Tongue (tissue), 2 donors: ENCODE results near the gene R3HDM2. TPM values are rescaled to one million over a fixed set of nuclear protein-coding genes. Genes with fewer than 3 reads are reported as not detected.

Experiments used
- DNase-seq: peaks from one replicate; pipeline ENCODE4 v3.0.0-alpha.2; 2015
- total RNA-seq: library from RNA; depleted of rRNA; stranded (reverse); fragments of >200 nt; gene quantifications from one replicate; pipeline ENCODE4 v1.2.3, GENCODE V29; 2014

Gene R3HDM2
- total RNA-seq, 1 donor from 2014 or later, result 40.0 TPM

DNA sequence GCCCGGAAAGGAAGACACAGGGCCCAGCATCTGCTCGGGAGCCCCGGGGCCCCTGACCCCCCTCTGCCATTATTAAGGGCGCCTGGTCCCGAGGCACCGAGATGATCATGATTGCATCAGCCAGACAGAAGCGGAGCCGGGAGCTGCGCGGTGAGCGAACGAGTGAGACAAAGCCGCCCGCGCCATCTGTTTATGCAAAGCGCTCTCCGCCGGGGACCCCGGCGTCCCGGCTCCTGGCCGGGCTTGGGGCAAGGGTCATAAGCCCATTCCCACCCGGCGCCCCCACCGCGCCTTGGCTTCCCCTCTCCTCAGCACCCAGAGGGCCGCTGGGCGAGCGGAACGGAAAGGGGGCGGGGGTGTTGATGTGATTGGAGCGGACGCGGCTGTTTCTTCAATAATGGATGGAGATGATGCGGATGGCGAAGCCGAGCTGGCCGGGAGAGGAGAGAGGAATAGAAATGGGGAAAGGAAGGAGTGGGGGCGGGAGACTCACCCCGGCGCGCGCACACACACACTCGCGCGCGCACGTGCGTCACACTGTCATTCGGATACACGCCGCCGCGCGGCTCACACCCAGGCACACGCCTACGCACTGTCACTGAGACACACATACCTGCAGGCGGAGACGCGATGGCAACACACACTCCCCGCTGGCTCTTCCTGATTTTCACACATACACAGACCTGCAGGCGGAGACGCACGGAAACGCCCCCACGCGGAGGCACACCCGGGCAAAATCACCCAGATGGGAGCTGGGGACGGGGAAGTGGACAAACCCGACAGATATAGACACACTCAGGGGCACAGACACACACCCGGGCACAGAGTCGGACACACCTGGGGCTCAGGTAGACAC, 190.5 kb downstream of the R3HDM2 start:
- DNase-seq, result no peak

DNA sequence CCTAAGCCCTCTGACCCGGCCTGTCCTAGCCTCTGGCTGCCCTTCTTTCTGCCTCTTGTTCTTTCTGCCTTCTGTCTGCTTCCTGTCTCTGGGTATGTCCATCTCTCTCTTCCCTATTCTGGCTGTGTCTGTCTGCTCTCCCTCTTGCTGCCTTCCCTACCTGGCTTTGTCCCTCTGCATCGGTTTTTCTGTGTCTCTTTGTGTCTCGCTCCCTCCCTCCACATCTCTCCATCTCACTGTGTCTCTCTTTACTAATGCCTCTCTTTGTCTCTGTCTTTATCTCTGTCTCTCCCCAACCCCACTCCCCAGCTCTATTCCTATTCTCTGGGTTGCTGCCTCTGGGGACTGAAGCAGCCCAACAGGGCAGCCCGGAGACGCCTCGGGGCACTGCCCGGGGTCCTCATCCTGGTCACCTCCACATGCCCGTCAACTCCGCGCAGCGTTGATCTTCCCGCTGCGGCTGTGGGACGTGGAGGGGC, 191.2 kb downstream of the R3HDM2 start:
- no peak for DNase-seq

DNA sequence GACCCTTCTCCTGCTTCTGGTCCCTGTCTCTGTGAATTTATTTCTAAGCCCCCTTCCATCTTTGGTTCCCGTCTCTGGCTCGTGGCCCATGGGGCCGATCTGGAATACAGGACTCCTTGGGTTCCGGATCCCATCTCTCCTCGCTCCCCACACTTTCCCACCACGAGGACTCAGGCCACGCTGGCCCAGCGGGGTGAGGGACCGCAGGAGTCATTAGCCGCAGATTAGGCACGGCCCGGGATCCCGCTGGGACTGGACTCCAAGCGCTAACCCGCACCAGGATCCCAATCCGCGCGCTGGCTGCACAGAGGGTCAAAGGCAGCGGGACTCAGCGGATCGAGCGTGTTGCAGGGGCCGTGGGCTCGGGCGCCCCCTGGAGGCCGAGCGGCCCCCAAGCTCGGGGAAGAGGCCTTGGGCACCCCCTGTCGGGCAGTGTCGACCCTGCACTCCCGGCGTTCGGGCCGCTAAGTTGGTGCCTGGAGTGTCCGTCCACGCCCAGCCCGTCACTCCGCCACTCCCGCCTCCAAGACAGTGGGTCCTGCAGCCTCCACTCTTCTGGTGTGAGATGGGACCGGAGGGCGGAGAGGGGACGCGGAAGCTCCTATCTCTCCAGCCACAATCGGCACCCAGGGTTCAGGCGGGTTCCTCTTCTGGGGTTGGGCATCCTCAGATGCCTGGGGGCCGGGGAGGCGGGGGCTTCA, 191.8 kb downstream of the R3HDM2 start:
- DNase-seq, result peak; percentile 93

GRCh38 chr12:57237932-57238853, 192.7 kb downstream of the R3HDM2 start:
- no peak for DNase-seq

DNA sequence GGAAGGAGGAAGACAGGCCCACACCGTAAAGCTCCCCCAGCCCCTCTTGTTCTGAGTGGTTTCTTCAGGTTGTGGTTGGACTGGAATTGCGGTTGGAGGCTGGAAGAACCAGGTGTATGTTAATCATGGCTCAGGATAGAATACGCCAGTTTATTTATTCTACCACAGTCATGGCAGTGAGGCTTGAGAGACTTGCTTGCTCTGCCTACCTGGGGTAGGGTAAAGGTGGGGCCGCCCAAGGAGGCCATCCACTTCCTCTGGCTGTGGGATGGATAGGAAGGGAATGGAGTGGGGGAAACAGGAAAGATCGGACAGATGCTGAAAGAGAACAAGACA, 193.3 kb downstream of the R3HDM2 start:
- DNase-seq, result no peak

- peak; percentile 79 for DNase-seq
Measured at GRCh38 chr12:57236925-57237595, 193.8 kb downstream of the R3HDM2 start.

DNA sequence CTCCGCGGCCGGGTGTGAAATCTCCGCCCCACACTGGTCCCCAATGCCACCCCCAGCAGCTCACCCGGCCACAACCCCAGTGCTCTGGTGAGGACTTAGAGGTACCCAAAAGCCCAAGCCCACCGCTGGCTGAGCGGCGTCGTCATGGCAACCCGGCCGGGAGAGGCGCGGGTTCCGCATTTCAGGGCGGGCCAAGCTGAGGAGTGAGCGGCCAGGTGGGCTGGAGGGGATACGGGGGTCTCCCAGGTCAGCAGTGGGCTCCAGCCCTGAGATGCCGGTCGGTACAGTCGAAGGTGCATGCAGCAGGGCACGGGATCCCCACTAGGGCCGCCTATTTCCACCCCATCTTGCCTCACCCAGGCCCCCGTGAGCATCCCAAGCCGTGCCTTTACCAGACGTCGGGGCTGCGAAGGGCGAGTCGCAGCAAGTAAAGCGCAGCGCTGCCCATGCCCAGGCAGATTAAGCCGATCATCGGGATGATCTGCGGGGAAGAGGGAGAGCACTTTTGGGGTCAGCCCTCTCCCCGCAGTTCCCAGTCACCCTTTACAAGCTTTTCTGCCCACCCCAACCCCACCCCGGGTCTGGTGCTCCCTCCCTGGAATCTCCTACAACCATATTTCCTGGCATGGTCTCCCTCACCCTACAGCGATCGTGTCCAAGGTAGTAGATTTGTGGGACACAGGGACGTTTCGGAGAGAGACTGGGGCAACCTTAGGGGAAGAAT, 194.5 kb downstream of the R3HDM2 start:
- no peak for DNase-seq

- no peak for DNase-seq
Measured at GRCh38 chr12:57235728-57236131, 195.1 kb downstream of the R3HDM2 start.

GRCh38 chr12:57235017-57235727, 195.7 kb downstream of the R3HDM2 start:
- peak; percentile 67 for DNase-seq

GRCh38 chr12:57234571-57235016, 196.2 kb downstream of the R3HDM2 start:
- no peak for DNase-seq

- no peak for DNase-seq
Measured at GRCh38 chr12:57234233-57234570, 196.6 kb downstream of the R3HDM2 start.

DNA sequence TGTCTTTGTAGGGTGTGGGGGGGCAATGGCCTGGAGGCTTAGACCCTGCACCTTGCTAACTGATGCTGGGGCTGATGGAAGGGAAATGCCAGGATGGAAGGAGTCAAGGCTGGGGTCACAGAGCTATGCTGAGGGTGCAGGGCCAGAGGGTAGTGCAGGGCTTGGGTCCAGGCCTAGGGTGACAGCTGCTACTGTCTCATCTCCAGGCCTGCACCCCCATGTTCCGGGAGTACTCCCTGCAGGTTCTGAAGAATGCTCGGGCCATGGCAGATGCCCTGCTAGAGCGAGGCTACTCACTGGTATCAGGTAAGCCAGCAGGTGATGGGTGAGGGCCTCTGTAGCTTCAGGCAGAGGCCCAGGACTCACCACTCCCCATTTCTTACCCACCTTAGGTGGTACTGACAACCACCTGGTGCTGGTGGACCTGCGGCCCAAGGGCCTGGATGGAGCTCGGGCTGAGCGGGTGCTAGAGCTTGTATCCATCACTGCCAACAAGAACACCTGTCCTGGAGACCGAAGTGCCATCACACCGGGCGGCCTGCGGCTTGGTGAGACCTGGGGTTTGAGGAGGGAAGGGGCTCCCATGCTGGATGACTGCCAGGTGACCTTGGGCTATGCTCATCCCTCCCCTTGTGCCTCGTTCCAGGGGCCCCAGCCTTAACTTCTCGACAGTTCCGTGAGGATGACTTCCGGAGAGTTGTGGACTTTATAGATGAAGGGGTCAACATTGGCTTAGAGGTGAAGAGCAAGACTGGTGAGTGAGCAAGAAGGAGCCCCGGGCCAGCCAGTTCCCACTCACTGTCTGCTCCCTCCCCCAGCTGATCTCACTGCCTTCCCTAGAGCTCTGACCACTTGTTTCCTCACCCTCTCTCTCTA, 197.2 kb downstream of the R3HDM2 start:
- no peak for DNase-seq

GRCh38 chr12:57232156-57232756, 198.6 kb downstream of the R3HDM2 start:
- DNase-seq, result no peak

DNA sequence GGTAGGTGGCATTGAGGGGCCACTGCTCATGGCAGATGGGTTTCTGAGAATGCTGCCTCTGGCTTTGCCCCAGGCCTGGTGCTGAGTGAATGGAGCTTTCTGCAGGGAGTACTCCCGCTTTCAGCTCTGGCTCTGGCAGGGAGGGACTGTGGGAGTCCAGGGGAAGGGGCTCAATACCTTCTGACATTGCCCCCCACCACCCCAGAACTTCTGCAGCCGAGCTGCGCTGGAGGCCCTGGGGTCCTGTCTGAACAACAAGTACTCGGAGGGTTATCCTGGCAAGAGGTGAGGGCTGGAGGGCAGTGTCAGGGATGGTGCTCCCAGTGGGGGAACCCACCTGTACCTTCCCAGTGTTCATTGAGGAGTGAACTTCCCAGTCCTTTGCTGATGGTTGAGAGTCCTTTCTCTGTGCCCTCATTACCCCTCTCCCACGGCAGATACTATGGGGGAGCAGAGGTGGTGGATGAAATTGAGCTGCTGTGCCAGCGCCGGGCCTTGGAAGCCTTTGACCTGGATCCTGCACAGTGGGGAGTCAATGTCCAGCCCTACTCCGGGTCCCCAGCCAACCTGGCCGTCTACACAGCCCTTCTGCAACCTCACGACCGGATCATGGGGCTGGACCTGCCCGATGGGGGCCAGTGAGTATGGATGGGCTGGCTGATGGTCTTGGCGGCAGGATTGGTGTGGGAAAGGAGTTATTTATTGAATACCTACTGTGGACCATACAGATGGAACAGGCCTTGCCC, 199.4 kb downstream of the R3HDM2 start:
- DNase-seq, result no peak

- DNase-seq, result no peak
Measured at GRCh38 chr12:57230381-57231155, 200.3 kb downstream of the R3HDM2 start.

- DNase-seq, result peak; percentile 98
Measured at GRCh38 chr12:57229634-57230380, 201.0 kb downstream of the R3HDM2 start, which contains the start of gene SHMT2. SHMT2 (plus strand) TSS chr12:57229711; CDS start chr12:57229779, 68 bp downstream.
